NCI-H460 (cell line): ENCODE measurements around the gene ZFYVE1. TPM values are rescaled to one million over a fixed set of nuclear protein-coding genes. Genes with fewer than 3 reads are reported as not detected.
"Not testable (repeated sequence)": the region's sequence is repeated elsewhere in the genome, so short reads cannot be mapped to it uniquely, and the experiment has no call there.

Experiments used
- DNase-seq: peaks from one replicate; pipeline ENCODE4 v3.0.0-alpha.2; 2016; ENCODE audit warnings: low read depth; ENCODE audit errors: extremely low read depth
- total RNA-seq: library from RNA; depleted of rRNA; stranded (reverse); fragments of >200 nt; shearing (Covaris generic); gene quantifications from 2 replicates; pipeline ENCODE4 v1.2.3, GENCODE V29; 2014

The ZFYVE1 gene
- total RNA-seq, 1 experiment from 2014 or later: 5.8 TPM

DNA sequence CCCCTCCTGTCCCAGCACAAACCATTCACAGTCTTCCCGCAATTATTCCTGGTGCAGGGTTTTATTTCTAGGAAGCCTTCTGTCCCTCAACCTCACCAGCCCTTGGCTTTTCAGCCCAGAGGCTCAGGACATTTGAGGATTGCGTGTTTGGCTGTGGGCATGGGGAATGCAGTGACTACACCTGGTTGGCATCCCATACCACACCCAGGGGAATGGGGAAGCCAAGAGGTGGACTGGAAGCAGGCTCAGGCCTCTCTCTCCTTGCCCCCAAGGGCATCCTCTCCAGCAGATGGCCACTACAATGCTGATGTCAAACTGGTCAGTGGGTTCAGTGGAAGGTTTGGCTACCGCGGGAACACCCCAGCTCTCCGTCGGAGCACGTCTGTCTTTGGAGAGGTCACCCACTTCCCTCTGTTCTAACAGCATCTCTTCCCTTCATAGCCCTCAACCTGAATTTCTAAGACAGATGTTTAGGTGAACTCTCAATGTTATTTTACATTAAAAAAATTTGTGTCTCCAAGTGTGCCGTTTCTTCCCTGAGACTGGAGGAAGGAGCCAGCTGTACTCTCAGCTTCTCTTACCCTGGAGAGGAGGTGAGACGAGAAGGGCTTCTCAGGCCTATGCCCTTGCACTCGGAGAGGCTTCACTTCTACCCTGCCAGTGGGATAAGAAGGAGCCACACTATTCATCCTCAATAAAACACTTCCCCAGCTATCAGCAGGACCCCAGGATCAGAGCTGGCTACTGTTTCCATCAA lies 65.1 kb downstream of the ZFYVE1 start:
- no peak for DNase-seq

- DNase-seq: not testable (repeated sequence)
These were observed 65.9 kb downstream of the ZFYVE1 start for GRCh38 chr14:72961016-72961415.

- no peak for DNase-seq
These were observed 68.4 kb downstream of the ZFYVE1 start for GRCh38 chr14:72958548-72958947.

DNA sequence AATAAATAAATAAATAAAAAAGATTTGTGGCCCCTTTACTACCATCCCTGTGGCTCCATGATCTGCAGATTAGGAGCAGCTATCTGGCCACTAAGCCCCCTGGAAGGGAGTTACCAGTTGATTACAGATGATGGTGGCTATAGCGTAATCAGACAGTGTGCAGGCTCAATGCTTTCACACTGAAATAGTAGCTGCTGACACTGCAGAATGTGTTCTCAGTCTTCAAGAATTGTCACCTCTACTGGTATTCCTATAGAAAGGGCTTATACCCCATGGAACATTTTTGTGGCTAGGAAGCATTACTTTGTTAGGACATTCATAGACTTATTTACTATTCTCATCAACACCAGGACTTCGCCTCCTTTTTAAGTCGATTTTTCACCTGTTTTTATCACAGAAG lies 69.7 kb downstream of the ZFYVE1 start:
- no peak for DNase-seq

GRCh38 chr14:72956741-72957140 lies 70.2 kb downstream of the ZFYVE1 start:
- DNase-seq: not testable (repeated sequence)

DNA sequence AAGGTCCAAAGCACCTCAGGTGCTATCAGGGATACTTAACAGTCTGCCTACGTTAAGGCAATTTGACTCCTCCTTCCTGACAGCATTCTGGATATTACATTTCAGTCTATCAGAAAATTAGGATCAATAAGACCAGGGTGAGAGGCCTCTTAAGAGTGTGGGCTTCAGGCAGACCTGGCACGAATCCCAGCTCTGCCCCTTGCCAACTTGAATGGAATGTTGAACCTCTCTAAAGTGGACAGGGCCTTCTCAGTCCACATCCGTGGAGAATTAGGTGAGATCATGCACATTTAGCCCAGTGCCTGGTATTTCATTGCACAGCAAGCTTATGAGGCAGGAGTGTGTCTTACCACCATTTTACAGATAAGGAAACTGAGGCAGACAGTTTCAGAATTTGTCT lies 74.7 kb downstream of the ZFYVE1 start:
- DNase-seq: no peak

GRCh38 chr14:72948481-72949138 lies 78.3 kb downstream of the ZFYVE1 start:
- DNase-seq: peak; percentile 46

GRCh38 chr14:72947366-72948160 lies 79.3 kb downstream of the ZFYVE1 start:
- no peak for DNase-seq

DNA sequence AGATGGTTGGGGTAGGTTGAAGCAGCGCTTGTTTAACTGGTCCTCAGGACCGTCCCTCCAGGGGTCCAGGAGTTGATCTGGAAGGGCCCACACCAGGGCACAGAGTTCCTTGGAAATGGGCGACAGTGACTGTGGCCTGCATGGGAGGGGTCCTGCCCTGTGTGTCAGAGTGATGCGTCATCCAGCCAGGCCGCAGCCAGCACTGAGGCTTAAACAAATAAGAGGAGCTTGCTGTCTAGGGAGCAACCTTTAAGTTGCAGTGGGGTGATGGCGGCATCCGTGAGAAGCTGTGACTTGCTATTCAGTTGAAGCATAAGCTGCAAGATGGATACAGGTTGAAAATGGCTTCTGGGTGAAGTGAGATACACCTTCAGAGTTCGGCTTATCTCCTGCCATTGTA lies 80.4 kb downstream of the ZFYVE1 start:
- no peak for DNase-seq

GRCh38 chr14:72945356-72946027 lies 81.4 kb downstream of the ZFYVE1 start:
- DNase-seq: no peak

- no peak for DNase-seq
These were observed 83.0 kb downstream of the ZFYVE1 start for GRCh38 chr14:72943876-72944430.

GRCh38 chr14:72942934-72943333 lies 84.0 kb downstream of the ZFYVE1 start:
- DNase-seq: no peak

DNA sequence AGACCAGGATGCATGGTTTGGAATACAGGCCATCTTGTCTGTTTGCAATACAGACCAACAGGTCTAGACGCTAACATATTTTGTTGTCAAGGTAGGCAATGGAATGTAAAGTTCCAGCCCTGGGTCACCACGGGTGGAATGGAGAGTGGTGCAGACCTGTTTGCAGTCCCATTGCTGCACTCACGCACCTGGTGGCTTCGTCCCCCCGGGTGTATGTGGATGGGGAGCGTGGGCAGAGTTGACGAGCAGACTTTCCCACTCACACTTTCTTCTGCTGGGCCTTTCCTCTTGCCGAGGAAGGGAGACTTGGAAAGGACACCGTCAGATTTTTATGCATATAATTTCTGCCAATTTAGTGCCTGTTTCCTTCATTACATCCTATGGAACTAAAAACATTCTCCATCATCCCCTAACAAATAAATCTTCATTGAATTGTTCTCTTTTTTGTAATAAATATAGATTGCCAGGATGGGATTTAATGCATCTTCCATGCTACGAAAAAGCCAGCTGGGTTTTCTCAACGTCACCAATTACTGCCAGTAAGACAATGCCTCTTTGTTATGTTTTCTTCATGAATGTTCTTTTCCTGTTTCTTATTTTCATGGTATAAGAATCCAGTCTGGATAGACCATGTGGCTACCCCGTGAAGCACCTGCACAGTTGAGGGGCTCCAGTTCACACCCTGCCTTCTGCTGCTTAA lies 85.5 kb downstream of the ZFYVE1 start:
- DNase-seq: no peak

- no peak for DNase-seq
These were observed 87.3 kb downstream of the ZFYVE1 start for GRCh38 chr14:72939630-72940029.

DNA sequence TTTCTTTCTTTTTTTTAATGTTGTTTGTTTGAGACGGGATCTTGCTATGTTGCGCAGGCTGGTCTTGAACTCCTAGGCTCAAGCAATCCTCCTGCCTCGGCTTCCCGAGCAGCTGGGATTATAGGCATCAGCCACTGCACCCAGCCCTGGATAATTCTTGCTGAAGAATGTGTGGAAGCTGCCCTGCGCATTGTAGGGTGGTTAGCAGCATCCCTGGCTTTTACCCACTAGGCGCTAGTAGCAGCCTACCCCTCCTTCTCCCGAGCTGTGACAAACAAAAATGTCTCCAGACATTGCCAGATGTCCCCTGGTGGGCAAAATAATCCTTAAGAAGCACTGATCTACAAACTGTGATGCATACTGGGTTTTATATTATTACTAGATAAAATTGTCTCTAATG lies 94.0 kb downstream of the ZFYVE1 start:
- DNase-seq: no peak

DNA sequence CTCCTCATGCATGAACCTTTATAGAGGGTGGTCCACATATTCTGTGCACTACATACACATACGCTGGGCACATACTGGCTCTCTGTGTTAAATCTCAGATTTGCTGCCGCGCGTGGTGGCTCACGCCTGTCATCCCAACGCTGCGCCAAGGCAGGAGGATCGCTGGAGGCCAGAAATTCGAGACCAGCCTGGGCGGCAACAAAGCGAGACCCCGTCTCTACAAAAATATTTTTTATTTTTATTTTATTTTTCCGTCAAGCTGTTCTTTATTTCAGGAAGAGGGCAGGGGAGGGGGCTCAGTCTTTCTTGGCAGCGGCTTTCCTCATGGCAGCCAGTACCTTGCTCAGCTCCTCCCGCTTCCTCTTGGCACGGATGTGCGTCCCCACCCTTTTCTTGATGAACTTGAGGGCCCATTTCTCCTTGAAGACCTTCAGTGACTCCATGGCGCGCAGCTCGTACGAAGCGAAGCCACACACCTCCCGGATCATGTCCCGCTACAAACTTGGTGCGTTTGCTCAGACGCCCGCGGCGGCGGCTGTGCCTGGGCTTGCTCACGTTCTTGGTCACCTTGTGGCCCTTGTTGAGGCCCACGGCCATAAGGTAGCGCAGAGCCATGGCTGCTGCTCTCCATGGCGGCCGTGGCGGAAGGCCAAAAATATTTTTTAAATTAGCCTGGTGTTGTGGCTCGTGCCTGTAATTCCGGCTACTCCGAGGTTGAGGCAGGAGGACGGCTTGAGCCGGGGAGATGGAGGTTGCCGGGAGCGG lies 97.4 kb downstream of the ZFYVE1 start:
- no peak for DNase-seq

DNA sequence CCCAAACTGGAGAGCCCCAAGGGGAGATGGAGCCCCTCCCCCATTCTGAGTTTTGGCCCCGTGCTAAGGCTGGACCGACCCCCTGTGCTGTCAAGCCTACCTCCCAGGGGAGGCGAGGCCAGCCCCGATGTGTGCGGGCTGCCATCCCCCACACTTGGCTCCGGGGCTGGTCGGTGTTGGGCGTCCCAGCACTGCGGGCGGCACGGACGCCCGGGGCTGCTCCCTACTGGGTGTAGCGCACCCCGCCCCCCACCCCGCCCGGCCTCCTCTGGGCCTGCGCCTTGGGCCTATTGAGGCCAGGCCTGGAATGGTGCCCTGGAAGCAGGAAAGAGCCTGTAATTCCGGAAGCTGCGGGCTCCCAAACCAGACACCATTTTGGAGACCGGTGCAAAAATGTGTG lies 98.0 kb downstream of the ZFYVE1 start:
- DNase-seq: no peak

DNA sequence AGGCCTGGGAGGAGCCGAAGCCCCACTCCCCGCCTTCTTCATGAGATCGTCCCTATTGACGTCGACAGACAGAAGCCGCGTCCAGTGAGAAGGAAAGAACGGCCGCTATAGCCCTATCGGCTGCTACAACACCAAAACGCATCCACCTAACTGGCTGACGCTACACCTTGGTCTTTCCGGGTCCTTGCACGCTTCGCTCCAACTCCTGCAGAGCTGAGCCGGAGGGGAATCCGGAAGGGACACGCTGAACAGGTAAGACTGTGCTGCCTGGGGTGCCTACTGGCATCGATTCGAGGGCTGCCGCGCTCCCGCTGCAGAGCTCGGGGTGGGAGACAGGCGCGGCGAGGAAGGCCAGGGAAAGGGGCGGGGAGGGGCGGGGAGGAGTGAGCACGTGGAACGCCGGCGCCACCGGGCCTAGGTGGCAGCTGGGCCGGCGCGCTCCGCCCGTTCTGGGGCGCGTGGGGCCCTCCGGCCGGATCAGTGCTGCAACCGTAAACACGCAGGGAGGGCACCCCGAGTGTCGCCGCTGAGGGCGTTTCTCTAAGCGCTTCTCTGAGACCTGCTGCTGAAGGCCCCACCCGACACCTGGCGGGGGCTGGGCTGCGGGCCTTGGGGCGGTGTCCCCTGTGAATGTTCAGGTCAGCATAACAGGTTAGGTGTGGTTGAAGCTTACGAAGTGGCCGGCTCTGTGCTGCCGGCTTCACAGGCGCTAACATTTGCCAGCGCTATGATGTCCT lies 100.4 kb downstream of the ZFYVE1 start, which contains the start of gene DCAF4:
Gene DCAF4 (plus strand): TSS at position 173 of the 737 bp plus-strand sequence. CDS start 11,515 bp downstream, outside the sequence.
- DNase-seq: peak; percentile 99
